ENCODE results near the gene PIP4K2A.
A peak's percentile ranks its signal among the peaks of the same experiment; 100 is the strongest.

PIP4K2A gene

DNA sequence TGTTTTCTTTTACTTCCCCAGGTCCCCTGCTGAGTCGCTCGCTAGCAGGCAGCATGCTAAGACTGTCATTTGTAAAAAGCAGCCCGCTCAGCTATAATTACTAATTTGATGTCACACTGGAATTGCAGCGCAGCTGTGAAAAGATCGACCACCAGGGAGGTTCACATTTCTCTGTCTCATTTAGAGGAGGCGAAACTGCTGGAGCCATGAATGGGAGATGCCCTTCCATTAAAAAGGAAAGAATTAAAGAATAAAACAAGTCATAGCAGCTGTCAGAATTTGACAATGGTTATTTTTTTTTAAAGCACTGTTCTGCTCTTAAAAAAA, 153.5 kb downstream of the PIP4K2A start:
- no peak for DNase-seq

DNA sequence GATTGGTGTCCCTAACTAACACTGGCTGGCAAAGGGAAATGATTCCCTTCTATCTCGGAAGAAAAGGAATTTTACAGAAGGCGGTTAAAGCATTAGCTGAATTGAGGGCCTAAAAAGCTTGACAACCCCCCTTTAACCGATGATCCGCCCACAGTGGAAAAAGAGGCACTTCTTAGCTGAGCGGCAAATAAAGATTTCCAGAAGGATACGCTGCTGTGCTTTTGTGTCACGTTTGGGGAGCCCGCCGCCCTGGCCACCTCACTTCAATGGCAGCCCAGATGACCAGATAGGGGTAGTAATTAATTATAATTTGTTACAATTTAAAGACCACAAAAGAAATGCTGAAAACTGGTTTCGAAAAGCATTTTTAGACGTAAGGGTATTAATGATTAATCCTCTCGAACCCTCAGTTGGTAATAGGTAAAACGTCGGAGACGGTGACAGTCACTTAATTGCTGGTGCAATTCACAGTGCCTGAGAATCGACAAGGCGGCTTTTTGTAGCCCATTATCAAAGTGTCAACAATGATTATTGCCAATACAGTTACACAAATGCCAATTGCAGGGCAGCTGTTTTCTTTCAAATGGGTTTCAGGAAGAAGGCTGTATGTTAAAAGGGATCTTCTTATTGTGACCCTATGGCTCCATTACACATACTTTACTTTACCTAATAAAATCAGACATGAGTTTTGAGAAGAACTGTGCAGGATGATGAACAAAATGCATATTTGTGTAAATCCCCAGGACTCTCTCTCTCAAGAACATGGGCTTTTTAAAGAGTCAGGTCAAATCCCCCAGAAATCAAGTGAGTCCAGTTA, 154.1 kb downstream of the PIP4K2A start:
- DNase-seq, result no peak

DNA sequence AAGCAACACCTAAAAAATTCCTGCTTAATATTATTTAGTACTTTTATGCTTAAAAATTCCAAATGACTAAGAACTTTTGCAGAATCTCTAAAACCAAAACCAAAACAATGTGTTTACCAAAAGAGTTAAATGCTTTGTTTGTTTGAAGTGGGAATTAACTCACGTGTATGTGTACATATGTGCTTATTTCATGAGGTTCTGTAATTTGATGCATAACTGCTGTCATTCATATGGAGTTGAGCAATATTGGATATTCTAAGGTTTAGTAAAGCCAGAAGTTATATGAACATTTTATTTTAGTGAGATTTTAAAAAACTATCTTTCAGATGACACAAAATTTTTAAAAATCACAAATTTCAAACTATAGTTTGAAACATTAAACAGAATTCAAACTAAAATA, 157.1 kb downstream of the PIP4K2A start:
- DNase-seq, result no peak

- DNase-seq, result no peak
These were observed 157.6 kb downstream of the PIP4K2A start for GRCh38 chr10:22556774-22557173.

- peak in 54 of 56 donors; percentile 15 to 85 (median 64) for DNase-seq
These were observed 159.8 kb downstream of the PIP4K2A start for GRCh38 chr10:22554461-22555182.

GRCh38 chr10:22553452-22553995, 160.9 kb downstream of the PIP4K2A start:
- DNase-seq, result no peak

DNA sequence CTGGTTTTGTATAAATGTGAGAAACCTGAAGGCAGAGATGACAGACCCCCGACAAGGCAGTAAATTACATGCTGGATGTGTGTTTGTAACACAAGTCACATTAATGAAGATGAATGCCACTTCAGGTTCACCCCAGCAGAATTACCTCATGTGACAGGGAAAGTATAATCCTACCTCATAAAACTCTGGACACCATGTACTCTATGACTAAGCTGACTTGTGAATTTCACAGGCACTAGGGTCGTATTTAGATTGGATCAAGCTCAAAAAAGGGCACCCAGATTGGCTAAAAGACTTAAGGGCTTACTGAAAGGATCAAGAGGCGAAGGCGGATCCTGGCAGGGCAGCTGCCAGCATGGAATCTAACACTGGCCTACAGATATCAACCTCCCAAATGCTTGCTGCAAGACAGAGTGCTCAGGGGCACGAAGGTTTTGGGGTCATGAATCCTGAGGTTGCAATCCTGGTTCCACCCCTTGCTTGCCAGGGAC, 161.4 kb downstream of the PIP4K2A start:
- no peak for DNase-seq

DNA sequence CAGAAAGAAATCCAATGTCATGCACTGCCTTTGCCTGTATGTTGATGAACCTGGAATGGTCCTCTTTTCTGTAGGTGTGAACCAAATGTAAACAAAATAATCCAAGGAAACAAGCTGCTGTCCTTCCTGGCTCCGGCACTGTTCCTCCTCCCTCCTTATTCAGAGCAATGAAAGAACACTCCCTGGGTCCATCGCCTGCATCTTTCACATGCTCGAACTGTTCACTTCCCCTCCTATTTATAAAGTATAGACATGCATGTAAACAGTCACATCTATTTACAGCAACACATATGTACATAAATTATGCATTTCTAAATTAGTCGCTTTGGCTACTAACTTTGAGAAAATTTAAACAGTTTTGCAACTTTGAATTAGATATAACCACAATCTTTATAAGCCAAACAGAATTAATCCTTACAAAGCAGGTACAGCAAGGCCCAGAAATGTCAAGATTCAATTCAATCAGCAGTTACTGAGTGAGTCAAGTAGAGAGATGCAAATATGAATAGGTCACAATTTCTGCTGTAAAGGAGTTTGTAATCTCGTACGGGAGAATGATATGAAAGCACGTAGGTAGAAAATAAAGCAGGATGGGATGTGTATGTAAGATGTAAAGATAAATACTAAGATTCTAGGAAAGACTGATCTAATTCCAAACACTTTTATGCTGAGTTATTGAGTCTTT, 162.6 kb downstream of the PIP4K2A start:
- DNase-seq, result no peak

DNA sequence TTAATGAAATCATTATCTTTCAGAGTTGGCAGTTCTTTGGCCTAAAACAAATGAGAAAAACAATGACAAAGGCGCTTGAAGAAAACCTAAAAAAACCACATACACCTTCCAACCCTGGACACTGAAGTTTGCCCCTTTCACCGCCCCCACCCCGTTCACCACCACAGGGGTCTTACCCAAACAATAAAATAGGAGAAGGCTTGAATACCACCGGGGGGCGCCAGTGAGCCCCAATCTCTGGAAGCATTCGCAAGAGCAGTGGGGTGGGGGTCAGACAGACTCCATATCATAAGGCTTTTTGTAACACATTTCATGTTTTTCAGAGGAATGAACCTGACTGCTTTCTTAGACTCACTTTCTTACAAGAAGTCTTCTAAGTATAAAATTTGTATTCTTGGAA, 163.6 kb downstream of the PIP4K2A start:
- DNase-seq, result peak in 11 of 56 donors; percentile 6 to 65 (median 19)

DNA sequence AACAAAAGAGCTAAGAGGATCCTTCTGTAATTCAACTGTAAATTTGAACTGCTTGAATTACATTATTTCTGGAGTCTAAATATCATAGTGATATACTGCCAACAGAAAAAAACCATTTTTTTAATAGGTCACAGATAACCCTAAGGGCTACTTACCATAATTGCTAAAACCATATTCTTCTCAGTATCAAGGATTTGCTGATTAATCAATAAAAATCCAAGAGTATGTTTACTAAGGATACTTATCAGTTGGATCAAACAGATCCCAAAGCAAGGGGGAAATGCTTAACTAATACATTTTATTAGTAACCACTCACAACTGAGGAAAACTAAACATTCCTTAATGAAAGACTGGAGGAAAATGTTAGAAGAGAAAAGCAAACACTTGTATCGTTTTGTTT, 166.0 kb downstream of the PIP4K2A start:
- no peak for DNase-seq

- no peak for DNase-seq
These were observed 168.7 kb downstream of the PIP4K2A start for GRCh38 chr10:22545643-22546042.

DNA sequence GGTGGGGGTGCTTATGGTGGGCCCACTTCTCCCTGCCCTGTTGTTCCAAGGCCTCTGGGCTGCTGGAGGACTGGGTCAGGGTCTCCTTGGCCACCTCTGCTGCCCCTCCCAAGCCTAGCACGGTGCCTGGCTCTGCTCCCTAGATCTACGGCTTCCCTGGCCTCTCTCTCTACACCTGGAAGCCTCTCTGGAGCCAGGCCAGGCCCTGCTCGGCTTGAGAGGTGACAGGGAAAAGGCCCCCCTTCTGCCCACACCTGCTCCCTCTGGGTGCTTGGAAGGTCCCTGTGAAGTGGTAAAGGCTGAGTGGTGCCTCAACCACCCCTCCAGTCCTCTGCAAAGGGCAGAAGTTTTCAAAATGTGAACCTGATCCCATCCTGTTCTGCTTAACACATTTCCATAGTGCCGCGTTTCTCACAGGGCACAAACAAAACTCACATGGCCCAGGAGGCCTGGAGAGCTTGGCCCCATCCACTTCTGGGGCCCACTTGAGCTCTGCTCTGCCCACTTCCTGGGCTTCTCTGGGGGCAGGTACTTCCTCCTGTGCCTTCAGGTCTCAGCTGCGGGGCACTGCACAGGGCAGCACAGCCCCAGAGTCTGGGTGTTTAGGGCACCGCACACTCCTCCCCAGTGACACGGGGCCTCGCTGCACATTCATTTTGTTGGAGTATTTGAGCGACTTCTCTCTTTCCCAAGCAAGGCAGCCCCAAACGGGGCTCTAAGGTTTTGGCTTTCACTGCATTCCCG, 169.9 kb downstream of the PIP4K2A start:
- no peak for DNase-seq

GRCh38 chr10:22542773-22543172, 171.6 kb downstream of the PIP4K2A start:
- no peak for DNase-seq

- DNase-seq, result no peak
These were observed 172.5 kb downstream of the PIP4K2A start for GRCh38 chr10:22541900-22542299.

- no peak for DNase-seq
These were observed 174.6 kb downstream of the PIP4K2A start for GRCh38 chr10:22539579-22540298.

DNA sequence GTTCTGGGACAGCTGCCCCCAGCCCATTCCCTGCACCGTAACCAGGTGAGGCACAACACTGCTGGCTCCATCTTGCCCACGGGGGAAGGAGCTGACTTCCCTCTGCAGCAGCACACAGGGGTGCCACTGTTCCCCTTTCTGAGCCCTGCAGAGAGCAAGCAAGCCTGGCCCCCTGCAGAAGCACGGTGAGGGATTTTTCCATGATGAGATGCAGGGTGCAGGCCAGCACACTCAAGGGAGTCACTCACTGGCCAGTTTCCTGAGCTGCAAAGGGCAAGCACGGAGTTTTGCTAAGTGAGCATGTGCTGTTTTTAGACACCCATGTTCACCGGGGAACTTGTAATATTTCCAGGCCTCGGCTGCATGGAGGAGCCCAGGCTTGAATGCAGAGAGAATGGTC, 176.6 kb downstream of the PIP4K2A start:
- DNase-seq, result peak in 2 of 56 donors; percentile 20 to 23

DNA sequence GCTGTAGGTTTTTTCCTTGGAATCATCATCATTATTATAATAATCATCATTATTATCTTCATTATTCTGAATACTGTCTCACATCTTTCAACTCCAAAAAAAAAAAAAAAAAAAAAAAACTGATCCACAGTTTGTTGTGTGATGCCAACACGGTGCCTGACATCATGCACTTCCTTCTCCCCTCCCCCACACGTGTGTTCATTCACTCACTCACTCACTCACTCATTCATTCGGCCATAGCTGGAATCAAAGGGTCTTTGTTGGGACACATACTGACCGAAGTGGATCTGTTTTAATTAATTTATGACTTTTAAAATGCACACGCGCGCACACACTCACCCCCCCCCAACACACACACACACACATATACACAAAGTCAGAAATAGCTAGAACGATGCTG, 177.8 kb downstream of the PIP4K2A start:
- DNase-seq, result peak in 12 of 56 donors; percentile 12 to 52 (median 32)

DNA sequence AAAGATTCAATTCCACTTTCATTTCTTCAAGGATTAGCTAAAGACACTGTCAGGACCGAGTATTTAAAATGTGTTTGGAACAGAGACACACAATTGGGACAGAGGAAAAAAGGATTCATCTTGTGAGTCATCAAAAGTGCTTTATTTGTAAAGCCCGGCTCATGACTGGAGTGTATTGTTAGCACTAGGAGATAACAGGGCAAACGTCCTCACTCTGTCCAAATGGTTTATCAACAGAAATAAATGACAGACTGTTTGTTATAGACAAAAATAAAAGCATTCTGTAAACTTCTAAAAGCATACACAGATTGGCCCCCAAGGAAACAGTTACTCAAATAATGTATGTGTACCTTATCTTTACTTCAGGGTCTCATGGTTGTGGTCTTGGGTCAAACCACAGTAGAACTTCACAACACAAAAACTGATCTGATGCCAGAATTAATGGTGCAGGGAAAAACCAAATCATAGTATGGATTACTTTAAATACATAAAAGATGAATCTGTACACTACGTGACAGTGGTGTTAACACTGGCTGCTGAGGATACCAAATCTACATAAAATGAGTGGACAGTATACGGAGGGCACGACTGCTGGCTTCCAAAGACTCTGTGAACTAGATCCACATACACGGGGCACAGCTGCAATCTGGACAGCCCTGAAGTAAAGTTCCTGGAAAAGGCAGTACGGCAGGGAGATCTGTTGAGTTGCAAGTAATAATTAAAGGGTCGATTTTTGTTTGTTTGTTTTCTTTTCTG, 179.4 kb downstream of the PIP4K2A start:
- no peak for DNase-seq

GRCh38 chr10:22531441-22531840, 182.9 kb downstream of the PIP4K2A start:
- DNase-seq, result no peak

DNA sequence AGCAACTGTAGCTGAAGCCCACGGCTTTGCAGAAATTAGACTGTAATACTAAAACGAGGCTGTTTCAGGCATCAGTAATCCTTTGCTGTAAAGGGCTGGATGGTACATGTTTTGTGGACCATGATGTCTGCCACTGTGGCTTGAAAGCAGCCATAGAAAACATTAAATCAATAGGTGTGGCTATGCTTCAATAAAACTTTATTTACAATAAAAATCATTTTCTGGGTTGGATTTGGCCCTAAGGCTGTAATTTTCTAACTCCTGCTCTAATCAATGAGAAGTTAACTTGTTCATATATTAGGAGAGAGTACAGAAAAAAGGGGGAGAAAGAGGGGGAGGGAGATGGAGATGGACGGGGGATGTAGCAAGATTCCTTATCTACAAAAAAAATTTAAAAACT, 183.4 kb downstream of the PIP4K2A start:
- DNase-seq, result no peak
